Measurements from ENCODE around the gene TMEM270. TPM values are rescaled to one million over a fixed set of nuclear protein-coding genes. Genes with fewer than 3 reads are reported as not detected.

Gene TMEM270
- total RNA-seq, 1 donor from 2014 or later, result not detected

DNA sequence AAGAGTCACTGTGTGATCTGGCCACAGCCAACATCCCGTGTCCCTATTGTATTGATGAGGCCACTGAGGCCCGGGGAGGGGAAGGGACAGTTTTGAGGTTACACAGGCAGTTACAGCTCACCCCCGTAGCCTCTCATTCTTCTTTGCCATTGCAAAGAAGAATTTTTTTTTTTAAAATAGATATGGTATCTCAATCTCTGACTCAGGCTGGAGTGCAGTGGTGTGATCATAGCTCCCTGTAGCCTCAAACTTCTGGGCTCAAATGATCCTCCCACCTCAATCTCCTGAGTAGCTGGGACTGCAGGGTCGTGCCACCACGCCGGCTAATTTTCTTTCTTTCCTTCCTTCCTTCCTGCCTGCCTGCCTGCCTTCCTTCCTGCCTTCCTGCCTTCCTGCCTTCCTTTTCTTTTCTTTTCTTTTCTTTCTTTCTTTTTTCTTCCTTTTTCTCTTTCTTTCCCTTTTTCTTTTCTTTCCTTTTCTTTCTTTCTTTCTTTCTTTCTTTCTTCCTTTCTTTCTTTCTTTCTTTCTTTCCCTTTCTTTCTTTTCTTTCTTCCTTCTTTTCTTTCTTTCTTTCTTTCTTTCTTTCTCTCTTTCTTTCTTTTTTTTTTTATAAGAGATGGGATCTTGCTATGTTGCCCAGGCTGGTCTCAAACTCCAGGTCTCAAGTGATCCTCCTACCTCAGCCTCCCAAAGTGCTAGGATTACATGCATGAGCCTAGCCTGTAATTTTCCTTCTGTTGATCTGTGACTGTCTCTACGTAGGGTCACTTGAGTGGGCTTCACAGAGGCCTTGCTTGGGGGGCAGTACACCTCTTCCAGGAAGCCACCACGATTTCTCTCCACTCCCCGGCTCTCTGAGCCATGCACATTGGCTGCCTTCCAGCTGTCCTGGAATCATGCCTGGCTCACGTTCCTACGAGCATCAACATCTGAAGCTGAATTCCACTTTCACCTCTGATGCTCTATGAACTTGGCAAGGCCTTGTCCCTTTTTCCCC lies 31.3 kb downstream of the TMEM270 start:
- H3K27me3 Mint-ChIP-seq, result peaks cover 18% of the 10 kb centered on the region
- DNase-seq (ENCODE audit: low spot score, unreplicated experiment), result no peak
- H3K9me3 Mint-ChIP-seq (ENCODE audit: low read depth), result peaks cover 14% of the 10 kb centered on the region
- no peak overlapping the region for H3K4me3 Mint-ChIP-seq (ENCODE audit: low read depth)
- peaks cover 2% of the 10 kb centered on the region for H3K4me1 Mint-ChIP-seq (ENCODE audit: low read depth)
- no peaks in the 10 kb centered on the region for H3K36me3 Mint-ChIP-seq (ENCODE audit: insufficient read depth)
- TF ChIP-seq, protein P1, sequence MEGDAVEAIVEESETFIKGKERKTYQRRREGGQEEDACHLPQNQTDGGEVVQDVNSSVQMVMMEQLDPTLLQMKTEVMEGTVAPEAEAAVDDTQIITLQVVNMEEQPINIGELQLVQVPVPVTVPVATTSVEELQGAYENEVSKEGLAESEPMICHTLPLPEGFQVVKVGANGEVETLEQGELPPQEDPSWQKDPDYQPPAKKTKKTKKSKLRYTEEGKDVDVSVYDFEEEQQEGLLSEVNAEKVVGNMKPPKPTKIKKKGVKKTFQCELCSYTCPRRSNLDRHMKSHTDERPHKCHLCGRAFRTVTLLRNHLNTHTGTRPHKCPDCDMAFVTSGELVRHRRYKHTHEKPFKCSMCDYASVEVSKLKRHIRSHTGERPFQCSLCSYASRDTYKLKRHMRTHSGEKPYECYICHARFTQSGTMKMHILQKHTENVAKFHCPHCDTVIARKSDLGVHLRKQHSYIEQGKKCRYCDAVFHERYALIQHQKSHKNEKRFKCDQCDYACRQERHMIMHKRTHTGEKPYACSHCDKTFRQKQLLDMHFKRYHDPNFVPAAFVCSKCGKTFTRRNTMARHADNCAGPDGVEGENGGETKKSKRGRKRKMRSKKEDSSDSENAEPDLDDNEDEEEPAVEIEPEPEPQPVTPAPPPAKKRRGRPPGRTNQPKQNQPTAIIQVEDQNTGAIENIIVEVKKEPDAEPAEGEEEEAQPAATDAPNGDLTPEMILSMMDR (IDR thresholded peaks at IDR 0.05; ENCODE audit: unreplicated experiment), result no peak
- no peak overlapping the region for H3K27ac Mint-ChIP-seq

DNA sequence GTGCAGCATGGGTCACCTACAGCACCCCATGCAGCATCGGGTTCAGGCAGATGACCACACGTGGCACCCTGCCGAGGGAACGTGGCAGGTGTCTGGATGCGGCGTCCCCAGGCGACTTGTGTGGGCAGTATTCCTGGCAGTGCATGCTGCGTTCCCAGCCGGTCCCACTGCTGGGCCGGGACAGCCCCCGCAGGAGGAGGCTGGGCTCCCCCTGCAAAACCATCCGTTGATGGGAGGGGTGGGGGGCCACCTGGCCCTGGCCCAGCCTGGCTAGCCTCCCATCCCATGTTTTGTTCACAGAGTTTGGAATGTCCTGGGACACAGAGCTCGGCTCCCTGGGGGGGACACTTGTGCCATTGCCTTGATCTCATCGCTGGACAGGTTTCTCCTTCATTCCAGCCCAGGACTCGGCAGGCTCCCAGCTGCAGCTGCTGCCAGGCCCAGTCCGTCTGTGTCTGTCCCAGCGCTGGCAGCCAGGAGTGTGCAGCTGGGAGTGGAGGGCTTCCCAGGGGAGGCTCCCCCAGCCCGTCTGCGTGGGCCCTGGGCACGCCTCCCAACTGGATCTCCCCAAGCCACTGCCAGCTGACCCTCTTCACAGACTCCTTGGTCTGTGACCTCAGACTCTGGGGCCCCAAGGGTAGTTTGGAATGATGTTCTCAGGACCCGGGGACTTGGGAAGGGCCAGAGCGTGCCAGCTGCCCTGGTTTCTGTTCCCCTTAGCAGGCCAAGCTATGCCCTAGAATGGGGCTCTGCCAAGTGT lies 32.6 kb downstream of the TMEM270 start:
- DNase-seq (ENCODE audit: low spot score, unreplicated experiment), result no peak
- Mint-ChIP-seq H3K9me3 (ENCODE audit: low read depth) (peaks cover 14% of the 10 kb centered on the region), H3K4me3 (ENCODE audit: low read depth) (no peak overlapping the region), H3K36me3 (ENCODE audit: insufficient read depth) (no peaks in the 10 kb centered on the region), H3K27ac (no peak overlapping the region), H3K4me1 (ENCODE audit: low read depth) (no peaks in the 10 kb centered on the region), H3K27me3 (peaks cover 12% of the 10 kb centered on the region)
- TF ChIP-seq, protein P1 (IDR thresholded peaks at IDR 0.05; ENCODE audit: unreplicated experiment), result no peak

DNA sequence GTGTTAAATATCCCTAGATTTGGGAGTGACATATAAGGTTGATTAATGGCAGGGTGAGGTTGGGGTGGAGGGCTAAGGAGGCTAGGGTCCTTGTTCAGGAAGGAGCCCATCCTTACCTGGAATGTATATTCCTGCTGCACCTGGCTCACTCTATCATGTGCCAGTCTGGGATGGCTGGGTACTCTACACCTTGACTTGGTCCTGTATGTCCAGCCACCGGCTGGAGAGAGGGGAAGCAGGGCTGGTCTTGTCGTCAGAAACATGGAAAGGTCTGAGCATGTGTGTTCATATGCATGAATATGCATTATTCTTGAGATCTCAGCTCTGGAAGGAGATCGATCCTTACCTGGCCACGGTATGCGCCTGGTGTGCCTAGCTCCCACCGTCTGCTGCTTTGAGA lies 33.2 kb downstream of the TMEM270 start:
- TF ChIP-seq, protein P1 (IDR thresholded peaks at IDR 0.05; ENCODE audit: unreplicated experiment), result no peak
- no peaks in the 10 kb centered on the region for H3K4me1 Mint-ChIP-seq (ENCODE audit: low read depth)
- H3K9me3 Mint-ChIP-seq (ENCODE audit: low read depth), result peaks cover 14% of the 10 kb centered on the region
- H3K27me3 Mint-ChIP-seq, result peaks cover 12% of the 10 kb centered on the region
- no peak for DNase-seq (ENCODE audit: low spot score, unreplicated experiment)
- H3K36me3 Mint-ChIP-seq (ENCODE audit: insufficient read depth), result no peaks in the 10 kb centered on the region
- H3K27ac Mint-ChIP-seq, result no peak overlapping the region
- H3K4me3 Mint-ChIP-seq (ENCODE audit: low read depth), result no peak overlapping the region

DNA sequence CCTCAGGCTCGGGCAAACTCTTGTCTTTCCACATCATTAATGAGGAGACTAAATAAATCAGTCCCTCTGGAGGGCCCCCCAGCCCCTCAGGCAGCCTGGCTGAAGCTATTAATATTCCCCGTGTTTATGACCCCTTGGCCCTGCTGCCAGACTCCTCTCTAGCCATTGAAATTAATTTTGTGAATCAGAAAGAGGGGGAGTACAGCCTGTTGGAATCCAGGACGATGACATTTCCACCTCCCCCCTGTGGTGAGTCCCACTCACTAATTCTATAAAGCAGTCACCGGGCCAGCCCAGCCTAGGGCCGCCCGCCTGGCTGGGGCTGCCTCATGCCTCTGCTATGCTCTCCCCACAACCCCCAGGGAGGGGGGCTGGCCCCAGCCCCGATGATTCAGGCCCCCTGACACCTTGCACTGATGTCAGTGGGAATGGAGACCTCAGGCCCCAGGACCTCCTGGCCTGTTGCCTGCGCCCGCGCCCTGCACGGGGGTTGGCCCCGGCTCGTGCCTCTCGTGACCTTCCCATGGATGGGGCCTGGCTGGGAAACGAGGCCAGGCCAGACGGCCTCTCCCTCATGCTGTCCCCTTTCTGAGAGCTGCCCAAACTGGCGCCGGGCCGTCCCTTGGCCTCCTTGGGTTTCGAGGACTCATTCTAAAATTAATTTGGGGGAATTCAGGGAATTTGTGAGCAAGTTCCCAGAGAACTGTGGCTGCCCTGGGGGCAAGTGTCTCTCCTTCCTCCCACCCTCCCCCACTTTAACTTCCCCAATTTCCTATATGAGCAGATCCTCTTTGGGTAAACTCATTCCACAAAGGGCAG lies 34.0 kb downstream of the TMEM270 start:
- peaks cover 12% of the 10 kb centered on the region for H3K27me3 Mint-ChIP-seq
- H3K4me1 Mint-ChIP-seq (ENCODE audit: low read depth), result no peaks in the 10 kb centered on the region
- no peaks in the 10 kb centered on the region for H3K36me3 Mint-ChIP-seq (ENCODE audit: insufficient read depth)
- no peak for DNase-seq (ENCODE audit: low spot score, unreplicated experiment)
- H3K9me3 Mint-ChIP-seq (ENCODE audit: low read depth), result peaks cover 14% of the 10 kb centered on the region
- TF ChIP-seq, protein P1 (IDR thresholded peaks at IDR 0.05; ENCODE audit: unreplicated experiment), result no peak
- no peak overlapping the region for H3K27ac Mint-ChIP-seq
- H3K4me3 Mint-ChIP-seq (ENCODE audit: low read depth), result no peak overlapping the region
